H9 (cell line): ENCODE measurements around the gene TIAM2. TPM values are rescaled to one million over a fixed set of nuclear protein-coding genes. Genes with fewer than 3 reads are reported as not detected.

Experiments
- DNase-seq: peaks from one replicate; pipeline ENCODE4 v3.0.0-alpha.2; 2017
- H2AFZ ChIP-seq: one replicate; pipeline ENCODE4 v1.6.1; 2013; ENCODE audit warnings: mild to moderate bottlenecking, low read length, control low read depth, moderate library complexity
- H2AK5ac ChIP-seq: 2 replicates; pipeline ENCODE4 v1.6.1; 2013; ENCODE audit warnings: low read length, control low read depth, mixed read lengths; ENCODE audit not compliant: insufficient read length
- H2BK120ac ChIP-seq: one replicate; pipeline ENCODE4 v1.6.1; 2013; ENCODE audit warnings: low read depth, mild to moderate bottlenecking, low read length, control low read depth, inconsistent platforms; ENCODE audit not compliant: poor library complexity, severe bottlenecking
- H2BK12ac ChIP-seq: 2 replicates; pipeline ENCODE4 v1.6.1; 2013; ENCODE audit warnings: low read length, control low read depth, mixed read lengths, low read depth; ENCODE audit not compliant: insufficient read length
- H2BK15ac ChIP-seq: 2 replicates; pipeline ENCODE4 v1.6.1; 2013; ENCODE audit warnings: low read depth, low read length, control low read depth
- H2BK20ac ChIP-seq: one replicate; pipeline ENCODE4 v1.6.1; 2013; ENCODE audit warnings: low read depth, mild to moderate bottlenecking, low read length, control low read depth, inconsistent platforms; ENCODE audit not compliant: poor library complexity, severe bottlenecking
- H2BK5ac ChIP-seq: 2 replicates; pipeline ENCODE4 v1.6.1; 2013; ENCODE audit warnings: low read length, control low read depth, mixed read lengths; ENCODE audit not compliant: insufficient read length
- H3K14ac ChIP-seq: 2 replicates; pipeline ENCODE4 v1.6.1; 2013; ENCODE audit warnings: low read length, control low read depth; ENCODE audit not compliant: insufficient read depth
- H3K18ac ChIP-seq: 2 replicates; pipeline ENCODE4 v1.6.1; 2013; ENCODE audit warnings: low read depth, mild to moderate bottlenecking, mixed read lengths, low read length, control low read depth; ENCODE audit not compliant: insufficient read length
- H3K23ac ChIP-seq: 2 replicates; pipeline ENCODE4 v1.6.1; 2013; ENCODE audit warnings: low read length, control low read depth, mixed read lengths, low read depth; ENCODE audit not compliant: insufficient read length
- H3K23me2 ChIP-seq: 2 replicates; pipeline ENCODE4 v1.6.1; 2013; ENCODE audit warnings: low read depth, mild to moderate bottlenecking, mixed read lengths, low read length, control low read depth; ENCODE audit not compliant: insufficient read length, poor library complexity, severe bottlenecking
- H3K27ac ChIP-seq: 2 replicates; pipeline ENCODE4 v1.5.1; 2013; ENCODE audit warnings: low read length, control low read depth, mixed read lengths, low read depth; ENCODE audit not compliant: insufficient read length
- H3K27me3 ChIP-seq: 2 replicates; pipeline ENCODE4 v1.6.1; 2013; ENCODE audit warnings: low read length, control low read depth, inconsistent platforms; ENCODE audit not compliant: insufficient read depth
- H3K4ac ChIP-seq: 2 replicates; pipeline ENCODE4 v1.6.1; 2013; ENCODE audit warnings: low read depth, mild to moderate bottlenecking, control low read depth, inconsistent platforms, low read length, moderate library complexity
- H3K4me1 ChIP-seq: 2 replicates; pipeline ENCODE4 v1.6.1; 2013; ENCODE audit warnings: low read length, control low read depth, inconsistent platforms; ENCODE audit not compliant: insufficient read depth
- H3K4me2 ChIP-seq: 2 replicates; pipeline ENCODE4 v1.6.1; 2013; ENCODE audit warnings: low read length, control low read depth, mixed read lengths; ENCODE audit not compliant: insufficient read length, insufficient read depth
- H3K56ac ChIP-seq: 2 replicates; pipeline ENCODE4 v1.6.1; 2013; ENCODE audit warnings: low read depth, mild to moderate bottlenecking, mixed read lengths, low read length, control low read depth; ENCODE audit not compliant: insufficient read length
- H3K79me1 ChIP-seq: 2 replicates; pipeline ENCODE4 v1.6.1; 2013; ENCODE audit warnings: low read depth, mild to moderate bottlenecking, moderate library complexity, low read length, control low read depth, inconsistent platforms; ENCODE audit not compliant: insufficient read depth, poor library complexity, severe bottlenecking
- H3K79me2 ChIP-seq: 2 replicates; pipeline ENCODE4 v1.6.1; 2013; ENCODE audit warnings: low read length, control low read depth, inconsistent platforms; ENCODE audit not compliant: insufficient read depth
- H3K9ac ChIP-seq: 2 replicates; pipeline ENCODE4 v1.6.1; 2013; ENCODE audit warnings: low read length, control low read depth, mixed read lengths; ENCODE audit not compliant: insufficient read length; ENCODE audit errors: extremely low read depth
- H3K9me3 ChIP-seq: one replicate; pipeline ENCODE4 v1.6.1; 2013; ENCODE audit warnings: low read depth, low read length, inconsistent platforms; ENCODE audit not compliant: control insufficient read depth
- H3T11ph ChIP-seq: one replicate; pipeline ENCODE4 v1.6.1; 2013; ENCODE audit warnings: mild to moderate bottlenecking, low read length, control low read depth, inconsistent platforms
- H4K20me1 ChIP-seq: one replicate; pipeline ENCODE4 v1.6.1; 2013; ENCODE audit not compliant: control insufficient read depth, insufficient read length, insufficient read depth
- H4K5ac ChIP-seq: 2 replicates; pipeline ENCODE4 v1.6.1; 2013; ENCODE audit warnings: low read depth, mild to moderate bottlenecking, mixed read lengths, low read length, control low read depth; ENCODE audit not compliant: insufficient read length
- H4K8ac ChIP-seq: replicated peaks from 2 replicates; pipeline ENCODE4 v1.6.1; 2013; ENCODE audit warnings: low read length, control low read depth, mixed read lengths, low read depth; ENCODE audit not compliant: insufficient read length
- H4K91ac ChIP-seq: 2 replicates; pipeline ENCODE4 v1.6.1; 2013; ENCODE audit warnings: low read depth, mild to moderate bottlenecking, moderate library complexity, mixed read lengths, low read length, control low read depth; ENCODE audit not compliant: insufficient read length
- H3K27ac Mint-ChIP-seq, 3 experiments: 2 replicates in 2 of 3; 3 replicates in 1 of 3; pipeline ENCODE4 v1.8.0; 2020 to 2021; ENCODE audit warnings: mixed read lengths in 3 of 3, mild to moderate bottlenecking in 1 of 3, moderate library complexity in 1 of 3
- H3K27me3 Mint-ChIP-seq: 2 replicates; pipeline ENCODE4 v1.8.0; 2021; ENCODE audit warnings: low read depth, mild to moderate bottlenecking, moderate library complexity, mixed read lengths
- H3K36me3 Mint-ChIP-seq, 3 experiments: 2 replicates in 2 of 3; 3 replicates in 1 of 3; pipeline ENCODE4 v1.8.0; 2020 to 2021; ENCODE audit warnings: low read depth in 3 of 3, mixed read lengths in 3 of 3; ENCODE audit not compliant: insufficient read depth in 1 of 3
- H3K4me1 Mint-ChIP-seq, 2 experiments: 2 replicates each; pipeline ENCODE4 v1.8.0; 2020; ENCODE audit warnings: mixed read lengths in 2 of 2
- H3K4me3 Mint-ChIP-seq, 2 experiments: 2 replicates in 1 of 2; 3 replicates in 1 of 2; pipeline ENCODE4 v1.8.0; 2020 to 2021; ENCODE audit warnings: mild to moderate bottlenecking in 2 of 2, mixed read lengths in 2 of 2, moderate library complexity in 1 of 2
- H3K9me3 Mint-ChIP-seq, 2 experiments: 2 replicates in 1 of 2; 3 replicates in 1 of 2; pipeline ENCODE4 v1.8.0; 2020; ENCODE audit warnings: mild to moderate bottlenecking in 2 of 2, mixed read lengths in 2 of 2, moderate library complexity in 1 of 2
- WGBS: extraction: QIAGEN DNeasy Blood & Tissue Kit; methylation state at CpG from one replicate; pipeline ENCODE4 v1.1.7; 2013; ENCODE audit warnings: missing lambda C conversion rate, low lambda C conversion rate, mixed read lengths; ENCODE audit not compliant: insufficient read length; ENCODE audit errors: extremely low coverage; 5-methylcytosine and 5-hydroxymethylcytosine counted together
- total RNA-seq: library from RNA; stranded (reverse); gene quantifications from 2 replicates; pipeline ENCODE4 v1.2.1, GENCODE V29; 2021
- TF ChIP-seq, protein P1 (sequence below): fragments of 200-600 bp; sonication (generic); conservative IDR thresholded peaks from 3 replicates; pipeline ENCODE4 v1.8.0; 2021; ENCODE audit warnings: antibody characterized with exemption, mild to moderate bottlenecking

TIAM2 gene
- total RNA-seq, 1 experiment from 2014 or later: 6.3 TPM

DNA sequence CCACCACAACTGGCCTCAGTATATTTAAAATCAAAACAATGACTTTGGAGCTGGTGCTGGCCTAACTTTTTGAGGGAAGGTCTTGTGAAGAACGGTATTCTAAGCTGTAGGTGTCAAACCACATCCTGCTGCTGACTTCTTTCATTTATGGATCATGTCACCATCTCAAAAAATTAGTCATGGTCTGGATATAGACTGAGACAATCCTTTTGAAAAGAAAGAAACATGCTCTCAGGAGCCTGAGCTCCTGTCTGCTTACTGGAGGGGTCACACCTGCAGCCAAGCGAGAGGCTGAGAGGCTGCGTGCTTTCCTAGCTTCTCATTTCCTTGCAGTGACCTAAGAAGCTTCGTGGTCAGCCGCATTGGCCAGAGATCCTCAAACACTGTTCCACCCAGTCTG lies 55.2 kb downstream of the TIAM2 start:
- Histone ChIP-seq H2BK12ac (no peak overlapping the region), H2BK5ac (no peak overlapping the region), H3K56ac (no peak overlapping the region), H4K5ac (no peak overlapping the region), H2AFZ (no peak overlapping the region), H4K91ac (no peak overlapping the region), H3K9me3 (no peaks in the 10 kb centered on the region), H3T11ph (no peak overlapping the region), H3K23ac (no peak overlapping the region), H4K20me1 (no peaks in the 10 kb centered on the region), H2BK120ac (no peak overlapping the region), H3K4me2 (no peak overlapping the region), H3K27ac (no peak overlapping the region), H3K14ac (no peak overlapping the region), H3K4ac (no peak overlapping the region), H4K8ac (no peak overlapping the region), H3K79me2 (no peaks in the 10 kb centered on the region), H2BK15ac (no peak overlapping the region), H3K4me1 (no peaks in the 10 kb centered on the region; the same call in 1 of the 2 replicates), H3K79me1 (peaks cover 3% of the 10 kb centered on the region), H3K9ac (no peak overlapping the region), H2BK20ac (no peak overlapping the region), H3K27me3 (no peaks in the 10 kb centered on the region), H3K23me2 (no peaks in the 10 kb centered on the region), H2AK5ac (no peak overlapping the region), H3K18ac (no peak overlapping the region)
- no peak for DNase-seq
- Mint-ChIP-seq H3K27ac (no peak overlapping the region), H3K4me1 (peaks cover 15 to 25% of the 10 kb centered on the region in 2 experiments), H3K9me3 (no peaks in the 10 kb centered on the region; a peak in 1 of 5 replicates), H3K4me3 (no peak overlapping the region), H3K36me3 (no peaks in the 10 kb centered on the region; a peak in 2 of 7 replicates), H3K27me3 (no peaks in the 10 kb centered on the region)
- WGBS: no CpG with 5 or more reads among the region's 5 CpGs
- TF ChIP-seq, protein P1, sequence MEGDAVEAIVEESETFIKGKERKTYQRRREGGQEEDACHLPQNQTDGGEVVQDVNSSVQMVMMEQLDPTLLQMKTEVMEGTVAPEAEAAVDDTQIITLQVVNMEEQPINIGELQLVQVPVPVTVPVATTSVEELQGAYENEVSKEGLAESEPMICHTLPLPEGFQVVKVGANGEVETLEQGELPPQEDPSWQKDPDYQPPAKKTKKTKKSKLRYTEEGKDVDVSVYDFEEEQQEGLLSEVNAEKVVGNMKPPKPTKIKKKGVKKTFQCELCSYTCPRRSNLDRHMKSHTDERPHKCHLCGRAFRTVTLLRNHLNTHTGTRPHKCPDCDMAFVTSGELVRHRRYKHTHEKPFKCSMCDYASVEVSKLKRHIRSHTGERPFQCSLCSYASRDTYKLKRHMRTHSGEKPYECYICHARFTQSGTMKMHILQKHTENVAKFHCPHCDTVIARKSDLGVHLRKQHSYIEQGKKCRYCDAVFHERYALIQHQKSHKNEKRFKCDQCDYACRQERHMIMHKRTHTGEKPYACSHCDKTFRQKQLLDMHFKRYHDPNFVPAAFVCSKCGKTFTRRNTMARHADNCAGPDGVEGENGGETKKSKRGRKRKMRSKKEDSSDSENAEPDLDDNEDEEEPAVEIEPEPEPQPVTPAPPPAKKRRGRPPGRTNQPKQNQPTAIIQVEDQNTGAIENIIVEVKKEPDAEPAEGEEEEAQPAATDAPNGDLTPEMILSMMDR: no peak
